ENCODE measurements around the gene TXNRD2.

TXNRD2 gene

GRCh38 chr22:19976671-19977070 lies 35.1 kb upstream of the TXNRD2 start:
- no peak for ATAC-seq (replicated peaks; ENCODE audit: extremely low read depth, poor library complexity, severe bottlenecking)
- H3K36me3 Mint-ChIP-seq (ENCODE audit: insufficient read depth) = peaks cover 4% of the 10 kb centered on the region
- H3K9me3 Mint-ChIP-seq = no peaks in the 10 kb centered on the region
- DNase-seq (ENCODE audit: low spot score in 2 of 2) = no peak
- H3K4me1 Mint-ChIP-seq = peaks cover 9% of the 10 kb centered on the region
- no peak overlapping the region for H3K4me3 Mint-ChIP-seq
- no peaks in the 10 kb centered on the region for H3K27me3 Mint-ChIP-seq
- H3K27ac Mint-ChIP-seq (ENCODE audit: low read depth) = no peak overlapping the region

DNA sequence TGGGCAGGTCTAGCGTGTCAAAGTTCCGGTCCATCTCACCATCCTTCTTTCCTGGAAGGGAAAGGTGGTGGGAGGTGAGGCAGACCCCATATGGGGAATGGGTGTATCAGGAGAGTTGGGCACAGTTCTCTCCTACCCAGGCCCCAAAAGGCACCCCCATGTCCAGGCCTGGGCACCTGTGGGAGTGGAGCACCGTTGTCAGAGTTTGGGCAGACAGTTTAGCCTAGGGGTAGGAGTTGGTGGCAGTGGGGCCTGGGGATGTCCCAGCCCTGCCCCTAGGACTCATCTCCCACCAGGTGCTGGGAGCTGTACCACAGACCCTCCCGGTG lies 34.1 kb upstream of the TXNRD2 start:
- no peaks in the 10 kb centered on the region for H3K27me3 Mint-ChIP-seq
- DNase-seq (ENCODE audit: low spot score in 2 of 2) (no peak), ATAC-seq (replicated peaks; ENCODE audit: extremely low read depth, poor library complexity, severe bottlenecking) (no peak)
- no peak overlapping the region for H3K4me3 Mint-ChIP-seq
- no peaks in the 10 kb centered on the region for H3K9me3 Mint-ChIP-seq
- peaks cover 15% of the 10 kb centered on the region for H3K4me1 Mint-ChIP-seq
- peaks cover 4% of the 10 kb centered on the region for H3K36me3 Mint-ChIP-seq (ENCODE audit: insufficient read depth)
- no peak overlapping the region for H3K27ac Mint-ChIP-seq (ENCODE audit: low read depth)

DNA sequence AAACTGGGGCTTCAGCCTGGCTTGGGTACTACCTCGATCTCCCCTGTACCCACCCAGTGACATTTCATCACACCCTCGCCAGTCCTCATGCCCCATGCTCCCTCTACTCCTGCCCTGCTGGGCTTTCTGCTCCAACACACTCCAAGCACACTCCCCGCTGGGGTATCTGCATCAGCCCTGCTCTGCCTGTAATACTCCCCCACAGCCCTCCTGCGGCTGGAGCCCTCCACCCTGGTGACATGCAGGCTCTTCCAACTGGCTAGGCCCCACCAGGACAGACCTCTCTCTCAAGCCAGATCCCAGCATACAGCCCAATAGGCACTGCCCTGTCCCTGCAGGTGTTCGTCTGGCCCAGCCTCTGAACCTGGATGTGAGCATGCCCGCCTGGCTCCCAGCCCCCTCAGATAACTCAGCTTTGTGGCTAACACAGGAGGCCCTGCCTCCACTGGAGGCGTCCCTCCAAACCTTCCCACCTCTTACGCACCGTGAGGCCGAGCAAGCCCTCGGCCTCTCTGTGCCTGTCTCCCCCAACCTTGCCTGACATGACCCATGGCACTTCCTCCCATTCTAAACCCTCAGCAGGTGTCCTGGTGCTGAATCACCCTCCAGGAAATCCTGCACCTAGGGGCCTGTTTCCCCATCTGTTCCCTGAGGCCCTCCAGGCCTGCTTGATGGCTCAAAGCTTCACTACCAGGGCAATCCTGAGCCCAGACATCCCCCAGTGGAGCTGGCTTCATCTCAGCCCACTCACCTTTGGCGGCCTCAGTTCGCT lies 33.5 kb upstream of the TXNRD2 start:
- Mint-ChIP-seq H3K27ac (ENCODE audit: low read depth) (no peak overlapping the region), H3K4me1 (peaks cover 18% of the 10 kb centered on the region), H3K27me3 (no peaks in the 10 kb centered on the region), H3K9me3 (no peaks in the 10 kb centered on the region), H3K4me3 (no peak overlapping the region), H3K36me3 (ENCODE audit: insufficient read depth) (peaks cover 5% of the 10 kb centered on the region)
- no peak for ATAC-seq (replicated peaks; ENCODE audit: extremely low read depth, poor library complexity, severe bottlenecking)
- no peak for DNase-seq (ENCODE audit: low spot score in 2 of 2)

GRCh38 chr22:19974268-19974861 lies 32.7 kb upstream of the TXNRD2 start:
- no peak overlapping the region for H3K4me3 Mint-ChIP-seq
- peaks cover 18% of the 10 kb centered on the region for H3K4me1 Mint-ChIP-seq
- no peaks in the 10 kb centered on the region for H3K27me3 Mint-ChIP-seq
- H3K36me3 Mint-ChIP-seq (ENCODE audit: insufficient read depth) = peaks cover 5% of the 10 kb centered on the region
- no peaks in the 10 kb centered on the region for H3K9me3 Mint-ChIP-seq
- no peak overlapping the region for H3K27ac Mint-ChIP-seq (ENCODE audit: low read depth)
- DNase-seq (ENCODE audit: low spot score in 2 of 2) = no peak
- ATAC-seq (replicated peaks; ENCODE audit: extremely low read depth, poor library complexity, severe bottlenecking) = no peak

DNA sequence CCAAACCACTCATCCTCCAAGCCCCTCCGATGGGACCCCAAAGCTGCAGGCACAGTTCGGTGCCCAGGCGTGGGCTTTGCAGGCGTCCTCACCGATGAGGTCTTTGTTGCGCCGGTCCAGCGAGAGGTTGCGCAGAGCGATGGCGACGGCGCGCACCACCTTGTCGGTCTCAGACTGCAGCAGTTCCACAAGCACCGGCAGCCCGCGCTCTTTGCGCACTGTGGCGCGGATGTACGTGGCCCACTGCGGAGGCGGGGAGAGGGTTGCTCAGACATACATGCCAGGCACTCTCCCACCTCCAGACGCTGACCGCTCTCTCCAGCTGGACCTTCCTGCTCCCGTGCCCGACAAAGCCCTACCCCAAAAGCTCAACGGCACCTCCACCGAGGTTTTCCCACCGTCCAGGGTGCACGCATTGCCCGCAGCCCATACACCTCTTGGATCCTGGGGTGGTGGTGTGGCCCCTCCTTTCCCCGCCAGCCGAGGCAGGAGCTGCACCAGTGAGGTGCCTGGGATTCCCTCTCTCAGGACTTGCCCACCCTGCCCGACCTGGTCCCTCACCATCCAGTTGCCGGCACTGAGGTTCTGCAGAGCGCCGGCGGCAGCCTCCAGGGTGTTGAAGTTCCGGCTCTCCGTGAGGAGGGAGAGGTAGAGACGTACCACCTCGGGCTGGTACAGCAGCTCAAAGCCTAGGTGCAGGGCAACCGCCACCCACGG lies 32.1 kb upstream of the TXNRD2 start:
- H3K9me3 Mint-ChIP-seq = no peaks in the 10 kb centered on the region
- ATAC-seq (replicated peaks; ENCODE audit: extremely low read depth, poor library complexity, severe bottlenecking) (no peak), DNase-seq (ENCODE audit: low spot score in 2 of 2) (no peak)
- no peak overlapping the region for H3K27ac Mint-ChIP-seq (ENCODE audit: low read depth)
- peaks cover 18% of the 10 kb centered on the region for H3K4me1 Mint-ChIP-seq
- H3K36me3 Mint-ChIP-seq (ENCODE audit: insufficient read depth) = peaks cover 5% of the 10 kb centered on the region
- no peak overlapping the region for H3K4me3 Mint-ChIP-seq
- H3K27me3 Mint-ChIP-seq = no peaks in the 10 kb centered on the region

DNA sequence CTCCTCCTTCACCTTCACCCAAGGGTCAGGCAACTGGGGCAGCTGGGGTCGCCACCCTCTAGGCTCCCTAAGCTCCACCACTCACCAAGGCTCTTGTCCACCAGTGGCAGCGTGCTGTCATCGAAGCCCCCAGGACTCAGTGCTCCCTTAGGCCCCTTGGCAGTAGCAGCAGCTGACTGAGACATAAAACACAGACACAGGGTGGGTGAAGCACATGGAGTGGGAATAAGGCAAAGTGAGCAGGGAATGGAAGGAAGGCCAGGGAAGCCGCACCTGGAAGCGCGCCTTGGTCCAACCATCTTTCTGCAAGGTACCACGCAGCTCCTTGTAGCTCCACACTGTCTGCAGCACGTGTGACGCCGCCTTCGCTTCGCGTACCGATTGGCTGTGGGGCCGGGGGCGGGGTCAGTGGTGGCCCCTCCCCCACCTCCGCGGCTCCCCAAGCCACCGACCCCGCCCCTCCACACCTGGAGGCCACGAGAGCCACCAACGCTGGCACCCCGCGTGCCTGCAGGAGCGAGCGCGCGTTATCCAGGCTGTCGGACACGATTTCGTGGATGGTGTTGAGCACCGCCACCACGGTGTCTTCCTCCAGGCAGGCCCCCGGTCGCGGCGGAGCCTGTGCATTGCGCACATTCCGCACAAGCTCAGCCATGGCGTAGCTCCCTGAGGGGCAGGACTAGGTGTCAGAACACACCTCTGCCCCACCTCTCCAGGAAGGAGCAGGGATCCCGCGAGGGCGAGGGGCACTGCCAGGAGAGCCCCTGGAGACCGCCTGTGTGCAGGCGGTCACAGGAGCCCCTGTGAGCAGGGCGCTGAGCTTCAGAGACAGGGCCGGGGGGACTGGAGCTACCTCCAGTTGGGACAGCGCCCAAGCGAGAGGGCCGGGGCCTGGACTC lies 31.3 kb upstream of the TXNRD2 start:
- H3K36me3 Mint-ChIP-seq (ENCODE audit: insufficient read depth) = peaks cover 5% of the 10 kb centered on the region
- no peak for ATAC-seq (replicated peaks; ENCODE audit: extremely low read depth, poor library complexity, severe bottlenecking)
- H3K9me3 Mint-ChIP-seq = no peaks in the 10 kb centered on the region
- no peaks in the 10 kb centered on the region for H3K27me3 Mint-ChIP-seq
- H3K4me1 Mint-ChIP-seq = peaks cover 18% of the 10 kb centered on the region
- H3K4me3 Mint-ChIP-seq = no peak overlapping the region
- H3K27ac Mint-ChIP-seq (ENCODE audit: low read depth) = no peak overlapping the region
- DNase-seq (ENCODE audit: low spot score in 2 of 2) = no peak

- H3K9me3 Mint-ChIP-seq = no peaks in the 10 kb centered on the region
- H3K4me3 Mint-ChIP-seq = no peak overlapping the region
- no peak overlapping the region for H3K27ac Mint-ChIP-seq (ENCODE audit: low read depth)
Measured at GRCh38 chr22:19972251-19972650, 30.6 kb upstream of the TXNRD2 start.

GRCh38 chr22:19971276-19972124 lies 29.9 kb upstream of the TXNRD2 start:
- H3K4me3 Mint-ChIP-seq = no peak overlapping the region
- DNase-seq (ENCODE audit: low spot score in 2 of 2) = no peak

More at GRCh38 chr22:19972251-19972650, 30.6 kb upstream of the TXNRD2 start:
- Mint-ChIP-seq H3K27me3 (no peaks in the 10 kb centered on the region), H3K4me1 (peaks cover 18% of the 10 kb centered on the region), H3K36me3 (ENCODE audit: insufficient read depth) (peaks cover 5% of the 10 kb centered on the region)
- ATAC-seq (replicated peaks; ENCODE audit: extremely low read depth, poor library complexity, severe bottlenecking) (no peak), DNase-seq (ENCODE audit: low spot score in 2 of 2) (no peak)

DNA sequence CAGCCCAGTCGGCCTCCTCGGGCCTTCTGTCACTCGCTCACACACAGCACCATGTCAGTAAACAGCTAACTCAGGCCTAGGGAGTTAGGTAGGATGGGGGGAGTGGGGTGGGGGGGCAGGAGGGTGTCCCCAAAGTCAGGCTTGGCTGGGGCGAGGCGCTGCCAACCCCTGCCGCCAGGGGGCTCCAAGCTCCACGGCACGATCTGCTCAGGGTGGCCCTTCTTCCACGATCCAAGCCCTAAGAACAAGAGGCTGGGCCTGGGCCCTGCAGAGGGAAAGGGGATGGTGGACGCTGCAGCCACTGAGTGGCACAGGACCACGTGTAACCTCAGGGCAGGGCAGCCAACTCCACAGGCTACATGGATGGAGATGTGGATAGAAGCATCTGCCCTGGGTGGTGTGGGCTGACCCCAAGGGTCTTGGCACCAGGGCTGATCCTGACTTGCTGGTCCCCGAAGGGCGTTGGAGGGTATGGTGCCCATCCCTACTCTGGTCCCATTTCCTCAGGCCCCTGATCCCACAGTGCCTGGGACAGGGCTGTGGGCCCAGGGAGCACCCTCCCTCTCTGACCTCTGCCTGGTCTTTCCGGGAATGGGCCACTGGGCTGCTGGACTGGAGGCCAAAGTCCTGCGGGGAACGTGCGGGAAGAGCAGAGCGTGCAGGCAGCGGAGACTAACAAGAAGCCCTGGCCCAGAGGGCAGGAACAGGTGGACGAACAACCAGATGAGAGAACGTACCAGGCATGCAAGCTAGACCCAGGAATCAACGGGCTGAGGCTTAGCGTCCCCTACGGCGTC lies 29.1 kb upstream of the TXNRD2 start:
- H3K27me3 Mint-ChIP-seq = no peaks in the 10 kb centered on the region
- H3K9me3 Mint-ChIP-seq = no peaks in the 10 kb centered on the region
- DNase-seq (ENCODE audit: low spot score in 2 of 2) = peak; percentile 66 to 74
- H3K36me3 Mint-ChIP-seq (ENCODE audit: insufficient read depth) = peaks cover 5% of the 10 kb centered on the region
- H3K4me3 Mint-ChIP-seq = peak overlapping the region; percentile 20
- H3K27ac Mint-ChIP-seq (ENCODE audit: low read depth) = no peak overlapping the region
- peak; percentile 78 for ATAC-seq (replicated peaks; ENCODE audit: extremely low read depth, poor library complexity, severe bottlenecking)
- peaks cover 18% of the 10 kb centered on the region for H3K4me1 Mint-ChIP-seq

More at GRCh38 chr22:19971276-19972124, 29.9 kb upstream of the TXNRD2 start:
- Mint-ChIP-seq H3K27me3 (no peaks in the 10 kb centered on the region), H3K9me3 (no peaks in the 10 kb centered on the region), H3K27ac (ENCODE audit: low read depth) (no peak overlapping the region), H3K36me3 (ENCODE audit: insufficient read depth) (peaks cover 5% of the 10 kb centered on the region), H3K4me1 (peaks cover 18% of the 10 kb centered on the region)
- ATAC-seq (replicated peaks; ENCODE audit: extremely low read depth, poor library complexity, severe bottlenecking) = peak; percentile 45

GRCh38 chr22:19970031-19970478 lies 28.4 kb upstream of the TXNRD2 start:
- Mint-ChIP-seq H3K4me1 (peaks cover 14% of the 10 kb centered on the region), H3K36me3 (ENCODE audit: insufficient read depth) (peaks cover 3% of the 10 kb centered on the region), H3K27ac (ENCODE audit: low read depth) (no peak overlapping the region), H3K4me3 (no peak overlapping the region), H3K27me3 (no peaks in the 10 kb centered on the region), H3K9me3 (no peaks in the 10 kb centered on the region)
- no peak for ATAC-seq (replicated peaks; ENCODE audit: extremely low read depth, poor library complexity, severe bottlenecking)
- no peak for DNase-seq (ENCODE audit: low spot score in 2 of 2)

All from central memory CD8-positive, alpha-beta T cell (primary cell).